Measurements from ENCODE around the gene DHX36.

DNA sequence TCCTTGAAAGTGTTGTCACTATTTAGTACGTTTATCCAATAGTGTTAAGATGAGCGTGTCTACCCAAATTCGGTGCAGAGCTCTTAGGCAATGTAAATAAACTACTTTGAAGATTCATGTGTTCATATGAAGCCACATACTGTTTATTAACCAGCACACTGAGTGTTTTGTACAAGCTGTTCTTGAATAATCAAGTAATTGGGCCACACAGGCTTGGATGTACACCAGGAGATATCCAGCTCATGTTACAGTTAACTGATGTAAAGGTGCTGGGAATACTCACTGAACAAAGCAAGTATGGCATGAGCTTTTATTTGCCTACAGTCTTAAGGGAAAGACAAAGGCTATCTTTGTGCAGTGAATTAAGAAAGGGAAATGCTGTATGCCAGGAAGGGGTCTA lies 632 bp upstream of the DHX36 start:
- TF ChIP-seq, protein P1, sequence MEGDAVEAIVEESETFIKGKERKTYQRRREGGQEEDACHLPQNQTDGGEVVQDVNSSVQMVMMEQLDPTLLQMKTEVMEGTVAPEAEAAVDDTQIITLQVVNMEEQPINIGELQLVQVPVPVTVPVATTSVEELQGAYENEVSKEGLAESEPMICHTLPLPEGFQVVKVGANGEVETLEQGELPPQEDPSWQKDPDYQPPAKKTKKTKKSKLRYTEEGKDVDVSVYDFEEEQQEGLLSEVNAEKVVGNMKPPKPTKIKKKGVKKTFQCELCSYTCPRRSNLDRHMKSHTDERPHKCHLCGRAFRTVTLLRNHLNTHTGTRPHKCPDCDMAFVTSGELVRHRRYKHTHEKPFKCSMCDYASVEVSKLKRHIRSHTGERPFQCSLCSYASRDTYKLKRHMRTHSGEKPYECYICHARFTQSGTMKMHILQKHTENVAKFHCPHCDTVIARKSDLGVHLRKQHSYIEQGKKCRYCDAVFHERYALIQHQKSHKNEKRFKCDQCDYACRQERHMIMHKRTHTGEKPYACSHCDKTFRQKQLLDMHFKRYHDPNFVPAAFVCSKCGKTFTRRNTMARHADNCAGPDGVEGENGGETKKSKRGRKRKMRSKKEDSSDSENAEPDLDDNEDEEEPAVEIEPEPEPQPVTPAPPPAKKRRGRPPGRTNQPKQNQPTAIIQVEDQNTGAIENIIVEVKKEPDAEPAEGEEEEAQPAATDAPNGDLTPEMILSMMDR (conservative IDR thresholded peaks at IDR 0.05; ENCODE audit: low read depth, low read length), result no peak
- TF ChIP-seq EZH2 (IDR thresholded peaks at IDR 0.05; ENCODE audit: low read length, unreplicated experiment), result no peak
